SW480 (cell line): Measurements from ENCODE around the gene KY.

Source experiments
- DNase-seq: peaks from one replicate; pipeline ENCODE4 v3.0.0-alpha.2; 2016; ENCODE audit warnings: low spot score

Gene KY

GRCh38 chr3:134644731-134645514, 5.9 kb downstream of the KY start:
- DNase-seq, result no peak

DNA sequence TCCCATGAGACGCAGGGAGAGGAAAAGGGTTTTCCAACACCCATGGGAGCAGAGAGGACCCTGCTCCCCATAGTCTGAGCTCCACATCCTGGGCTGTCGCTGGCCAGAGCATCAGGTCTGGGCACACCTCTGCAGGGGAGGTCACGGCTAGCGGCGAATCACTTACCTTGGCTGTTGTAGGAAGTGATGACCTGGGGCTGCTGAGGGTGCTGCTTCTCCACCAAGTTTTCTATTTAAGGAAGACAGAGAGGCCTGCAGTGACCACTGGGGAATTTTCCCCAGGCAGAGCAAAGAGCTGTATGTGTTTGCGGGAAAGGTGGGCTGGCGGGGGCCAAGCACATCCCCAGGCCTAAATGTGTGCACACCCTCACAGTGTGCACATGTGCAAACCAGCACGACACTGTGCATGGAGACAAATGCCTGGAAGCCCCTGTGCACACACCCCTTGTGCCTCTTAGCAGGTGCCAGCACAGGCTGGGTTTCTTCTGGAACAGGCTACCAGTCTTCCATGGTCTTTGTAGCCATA, 7.6 kb downstream of the KY start:
- no peak for DNase-seq

GRCh38 chr3:134642445-134643149, 8.2 kb downstream of the KY start:
- no peak for DNase-seq

GRCh38 chr3:134641671-134642300, 9.0 kb downstream of the KY start:
- DNase-seq, result no peak

GRCh38 chr3:134640872-134641470, 9.9 kb downstream of the KY start:
- DNase-seq, result peak; percentile 22

GRCh38 chr3:134640378-134640777, 10.4 kb downstream of the KY start:
- no peak for DNase-seq

GRCh38 chr3:134638385-134639030, 12.3 kb downstream of the KY start:
- no peak for DNase-seq

DNA sequence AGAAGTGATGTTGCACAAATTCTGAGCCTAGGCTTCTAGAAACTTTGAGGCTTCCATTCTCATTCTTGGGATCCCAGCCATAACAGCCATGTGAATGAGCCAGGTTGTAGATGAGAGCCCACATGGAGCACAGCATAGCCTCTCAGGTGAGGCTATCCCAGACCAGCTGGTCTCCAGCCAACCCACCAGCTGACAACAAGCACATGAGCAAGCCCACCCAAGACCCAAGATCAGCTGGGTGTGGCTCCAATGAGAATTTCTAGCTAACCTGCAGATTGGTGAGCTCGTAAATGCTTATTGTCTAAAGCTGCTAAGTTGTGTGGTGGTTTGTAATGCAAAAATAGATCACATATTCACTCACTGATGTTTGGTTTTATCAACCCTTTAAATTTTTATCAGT, 14.4 kb downstream of the KY start:
- DNase-seq, result no peak

DNA sequence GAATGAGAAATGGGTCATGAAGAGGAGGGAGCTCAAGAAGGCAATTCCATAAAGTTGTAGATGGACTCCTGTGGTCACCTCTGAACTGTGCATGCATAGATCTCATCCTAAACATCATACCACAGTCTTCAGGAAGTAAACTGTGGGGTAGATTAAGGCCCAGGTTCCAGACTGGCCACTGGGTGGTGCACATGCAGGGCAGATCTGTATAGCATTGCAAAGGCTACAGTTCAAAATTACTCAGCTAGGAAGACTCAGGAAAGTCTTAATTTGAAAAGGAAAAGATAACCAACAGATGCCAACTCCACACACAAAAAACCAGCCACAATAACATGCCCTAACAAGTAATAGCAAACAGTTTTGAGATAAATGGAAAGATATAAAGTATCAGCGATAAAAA, 20.3 kb downstream of the KY start:
- peak; percentile 9 for DNase-seq

- no peak for DNase-seq
Observed at GRCh38 chr3:134628884-134629283, 21.9 kb downstream of the KY start.

DNA sequence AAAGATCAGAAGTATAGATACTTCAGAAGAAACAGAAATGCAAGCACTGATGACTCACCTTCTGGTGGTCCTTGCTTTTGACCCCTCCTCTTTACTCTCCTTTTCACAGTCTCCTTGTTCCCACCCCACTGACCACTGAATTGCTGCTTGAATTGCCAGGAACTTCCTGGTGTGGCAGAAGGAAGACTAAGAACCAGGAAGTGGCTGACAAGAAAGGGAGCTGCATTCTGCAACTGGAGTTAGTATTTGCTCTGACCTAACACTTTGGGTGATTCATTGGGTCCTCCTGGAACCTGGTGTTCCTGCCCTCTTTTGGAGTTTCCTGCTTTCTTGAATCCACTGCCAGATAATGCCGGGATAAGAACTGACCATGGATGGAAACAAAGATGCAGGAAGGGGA, 23.0 kb downstream of the KY start:
- DNase-seq, result no peak

- DNase-seq, result no peak
Observed at GRCh38 chr3:134625885-134626741, 24.7 kb downstream of the KY start.

DNA sequence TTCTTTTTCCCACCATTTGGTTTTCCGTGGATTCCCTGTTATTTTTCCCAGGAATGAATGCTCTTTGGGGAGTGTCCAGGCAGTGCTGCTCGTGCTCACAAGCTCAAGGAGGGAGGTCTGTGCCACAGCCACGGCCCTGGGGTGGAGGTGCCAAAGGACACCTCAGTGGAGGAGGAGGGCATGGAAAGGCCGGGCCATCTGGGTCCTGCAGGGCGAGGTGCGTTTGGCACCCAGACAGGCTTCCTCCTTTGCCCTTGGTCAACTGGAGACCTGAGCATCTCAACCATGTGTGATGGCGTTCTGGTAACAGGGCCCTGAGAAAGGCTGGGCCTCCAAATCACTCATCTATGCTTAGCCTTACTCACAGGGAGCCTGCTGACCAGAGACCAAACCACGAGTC, 25.4 kb downstream of the KY start:
- DNase-seq, result no peak

DNA sequence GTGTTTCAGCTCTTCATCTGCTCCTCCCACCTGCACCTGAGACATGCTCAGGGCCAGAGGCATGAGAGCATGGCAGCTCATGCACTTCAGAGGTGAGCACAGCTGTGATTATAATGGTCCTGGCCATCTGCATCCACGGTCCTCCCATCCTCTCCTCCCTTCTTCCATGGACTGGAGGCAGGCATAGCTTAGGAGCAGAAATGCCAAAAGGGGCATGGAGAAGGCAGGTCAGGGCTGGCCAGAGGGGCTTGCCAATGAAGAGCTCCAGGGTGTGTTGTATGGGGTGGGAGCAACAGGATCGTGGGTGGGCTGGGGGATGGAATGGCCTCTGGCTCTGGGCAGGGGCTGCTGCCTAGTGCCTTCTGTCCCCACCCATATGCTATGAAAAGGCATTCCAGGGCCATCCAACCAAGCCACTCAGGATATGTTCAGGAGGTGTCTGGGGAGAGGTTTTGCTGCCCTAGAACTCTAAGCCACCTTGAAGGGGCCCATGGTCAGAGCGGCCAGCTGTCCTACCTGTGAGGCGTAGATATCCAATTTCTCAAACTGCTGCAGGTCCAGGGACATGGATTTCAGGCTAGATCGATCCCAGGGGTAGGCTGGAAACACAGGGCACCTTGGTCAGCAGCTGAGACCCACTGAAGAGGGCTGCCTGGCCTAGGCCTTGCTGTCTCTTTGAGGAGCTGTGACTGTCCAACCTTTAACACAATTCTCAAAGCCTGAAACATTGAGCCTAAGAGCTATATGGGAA, 26.1 kb downstream of the KY start:
- DNase-seq, result no peak

DNA sequence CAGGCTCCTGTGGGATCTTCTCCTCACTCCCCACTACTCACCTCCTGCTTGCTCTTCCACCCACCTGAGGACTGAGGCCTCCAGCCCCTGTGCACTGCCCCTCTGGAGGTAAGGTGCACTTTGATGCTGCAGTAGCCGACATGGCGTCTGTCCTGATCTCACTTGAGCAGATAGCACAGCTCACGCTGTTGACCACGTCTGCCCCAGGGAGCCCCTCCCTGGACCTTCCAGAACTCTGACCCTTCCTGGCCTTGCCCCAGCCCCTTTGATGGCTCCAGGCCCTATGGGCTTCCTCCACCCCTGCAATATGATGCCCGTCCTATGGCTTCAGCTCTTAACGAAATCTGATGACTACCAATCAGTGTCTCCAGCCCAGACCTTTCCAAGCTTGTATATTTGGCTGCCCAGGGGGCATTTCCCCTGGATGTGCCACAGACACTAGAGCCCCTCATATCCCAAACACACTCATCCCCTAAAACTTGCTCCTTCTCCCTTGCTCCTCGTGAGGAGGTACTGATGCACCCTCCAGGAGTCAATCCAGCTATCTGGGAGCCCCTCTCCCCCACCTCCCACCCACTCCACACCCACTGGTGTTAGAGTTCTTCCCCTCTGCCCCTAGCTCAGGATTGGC, 27.1 kb downstream of the KY start:
- no peak for DNase-seq

- DNase-seq, result no peak
Observed at GRCh38 chr3:134622806-134623365, 27.9 kb downstream of the KY start.

- no peak for DNase-seq
Observed at GRCh38 chr3:134621854-134622253, 29.0 kb downstream of the KY start.

DNA sequence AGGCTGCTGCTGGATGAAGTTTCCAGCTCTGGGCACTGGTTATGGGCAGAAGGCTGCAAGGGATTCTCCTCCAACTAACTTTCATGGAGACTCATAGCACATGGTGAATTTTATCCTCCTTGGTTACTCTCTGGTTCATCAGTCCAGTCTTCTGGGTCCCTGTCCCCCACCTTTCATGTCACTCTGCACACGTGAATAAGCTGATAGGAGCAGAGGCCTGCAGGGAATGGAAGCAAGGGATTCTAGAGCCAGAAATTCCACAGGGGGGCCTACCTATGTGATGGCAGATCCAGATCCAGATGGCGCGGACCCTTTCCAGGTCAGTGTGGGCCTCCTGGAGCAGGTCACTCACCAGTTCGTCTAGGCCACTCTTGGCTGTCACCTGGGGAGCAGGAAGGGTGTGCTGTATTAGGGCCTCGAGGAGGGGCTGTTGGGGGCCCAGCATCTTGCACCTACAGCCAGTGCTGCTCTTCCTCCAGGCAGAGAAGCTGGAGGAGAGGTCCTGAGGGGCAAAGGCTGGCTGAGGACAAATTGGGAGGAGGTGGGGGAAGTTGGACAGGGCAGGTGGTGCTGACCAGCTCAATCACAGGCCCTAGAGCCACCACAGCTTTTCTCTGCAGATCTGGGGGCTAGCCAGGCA, 30.2 kb downstream of the KY start:
- DNase-seq, result no peak

DNA sequence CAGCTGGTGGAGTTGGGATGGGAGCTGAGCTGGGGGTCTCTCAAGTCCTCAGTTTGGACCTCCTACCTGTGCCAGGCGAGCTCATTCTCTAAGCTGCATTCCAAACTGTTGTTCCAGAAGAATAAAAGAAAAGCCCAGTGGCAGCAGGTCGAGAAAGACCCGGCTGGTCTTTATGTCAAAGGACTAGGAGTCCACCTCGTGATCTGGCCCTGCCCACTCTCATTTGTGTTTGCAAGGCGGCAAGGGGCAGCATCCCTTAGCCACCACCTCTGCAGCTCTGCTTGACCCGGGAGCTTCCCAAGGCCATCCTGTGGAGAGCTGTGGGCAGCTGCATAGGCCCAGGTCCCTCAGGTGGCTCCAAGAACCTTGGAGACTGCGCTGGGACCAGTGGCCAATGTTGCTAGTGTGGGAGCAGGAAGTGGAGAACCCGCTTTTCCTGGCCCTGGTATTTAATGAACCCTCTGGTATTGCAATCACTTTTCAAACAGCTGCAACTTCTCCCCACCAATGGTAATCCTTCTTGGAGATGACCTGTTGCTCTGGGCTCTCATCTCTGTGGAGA, 30.9 kb downstream of the KY start:
- DNase-seq, result no peak
